ENCODE data around the gene PRKN.

PRKN gene

DNA sequence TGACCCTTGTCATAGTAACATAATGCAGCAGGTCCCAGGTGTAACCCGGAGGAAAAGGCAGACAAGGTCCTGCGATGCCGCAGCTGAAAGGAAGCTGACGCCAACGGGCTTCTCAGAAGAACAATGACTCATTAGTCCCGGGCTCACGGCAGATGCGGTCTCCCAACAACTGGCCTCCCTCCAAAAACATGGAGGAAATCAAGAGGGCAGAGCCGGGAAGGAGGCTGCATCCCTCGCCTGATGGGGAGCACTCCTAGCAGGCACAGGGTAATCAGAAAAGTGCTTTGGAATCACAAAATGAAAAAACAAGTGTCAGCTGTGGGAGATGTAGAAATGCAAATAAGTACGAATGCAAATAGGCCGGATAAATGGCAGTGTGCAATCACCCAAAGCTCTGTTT lies 1288.5 kb downstream of the PRKN start:
- TF ChIP-seq, protein P1, sequence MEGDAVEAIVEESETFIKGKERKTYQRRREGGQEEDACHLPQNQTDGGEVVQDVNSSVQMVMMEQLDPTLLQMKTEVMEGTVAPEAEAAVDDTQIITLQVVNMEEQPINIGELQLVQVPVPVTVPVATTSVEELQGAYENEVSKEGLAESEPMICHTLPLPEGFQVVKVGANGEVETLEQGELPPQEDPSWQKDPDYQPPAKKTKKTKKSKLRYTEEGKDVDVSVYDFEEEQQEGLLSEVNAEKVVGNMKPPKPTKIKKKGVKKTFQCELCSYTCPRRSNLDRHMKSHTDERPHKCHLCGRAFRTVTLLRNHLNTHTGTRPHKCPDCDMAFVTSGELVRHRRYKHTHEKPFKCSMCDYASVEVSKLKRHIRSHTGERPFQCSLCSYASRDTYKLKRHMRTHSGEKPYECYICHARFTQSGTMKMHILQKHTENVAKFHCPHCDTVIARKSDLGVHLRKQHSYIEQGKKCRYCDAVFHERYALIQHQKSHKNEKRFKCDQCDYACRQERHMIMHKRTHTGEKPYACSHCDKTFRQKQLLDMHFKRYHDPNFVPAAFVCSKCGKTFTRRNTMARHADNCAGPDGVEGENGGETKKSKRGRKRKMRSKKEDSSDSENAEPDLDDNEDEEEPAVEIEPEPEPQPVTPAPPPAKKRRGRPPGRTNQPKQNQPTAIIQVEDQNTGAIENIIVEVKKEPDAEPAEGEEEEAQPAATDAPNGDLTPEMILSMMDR (conservative IDR thresholded peaks at IDR 0.05): no peak
- H3K27ac ChIP-seq: no peak overlapping the region

DNA sequence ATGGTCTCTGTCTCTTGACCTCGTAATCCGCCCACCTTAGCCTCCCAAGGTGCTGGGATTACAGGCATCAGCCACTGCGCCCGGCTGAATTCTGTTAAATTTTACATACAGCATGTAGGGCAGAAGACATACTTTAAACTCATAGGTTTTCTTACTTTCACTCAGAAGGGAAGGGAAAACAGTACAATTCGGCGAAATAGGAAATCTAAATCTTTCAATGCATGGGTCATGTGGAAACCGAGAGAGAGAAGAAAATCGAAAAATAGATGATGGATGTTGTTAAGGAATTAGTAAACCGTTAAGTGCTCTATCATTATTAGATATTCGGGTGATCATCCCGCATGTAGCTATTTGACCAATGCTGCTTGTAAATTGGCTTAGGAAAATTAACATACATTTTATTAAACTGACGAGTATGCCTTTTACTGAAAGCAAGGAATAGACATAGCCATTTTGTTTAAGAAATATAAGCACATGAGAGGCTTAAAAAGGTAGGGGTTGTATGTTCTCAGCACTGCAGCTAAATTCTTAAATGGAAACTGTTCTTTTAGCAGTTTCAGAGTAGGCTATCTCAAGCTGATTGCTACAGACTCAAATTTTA lies 1289.0 kb downstream of the PRKN start:
- TF ChIP-seq, protein P1 (conservative IDR thresholded peaks at IDR 0.05): no peak
- TF ChIP-seq ZFX (IDR thresholded peaks at IDR 0.05): no peak
- no peak overlapping the region for H3K27ac ChIP-seq

DNA sequence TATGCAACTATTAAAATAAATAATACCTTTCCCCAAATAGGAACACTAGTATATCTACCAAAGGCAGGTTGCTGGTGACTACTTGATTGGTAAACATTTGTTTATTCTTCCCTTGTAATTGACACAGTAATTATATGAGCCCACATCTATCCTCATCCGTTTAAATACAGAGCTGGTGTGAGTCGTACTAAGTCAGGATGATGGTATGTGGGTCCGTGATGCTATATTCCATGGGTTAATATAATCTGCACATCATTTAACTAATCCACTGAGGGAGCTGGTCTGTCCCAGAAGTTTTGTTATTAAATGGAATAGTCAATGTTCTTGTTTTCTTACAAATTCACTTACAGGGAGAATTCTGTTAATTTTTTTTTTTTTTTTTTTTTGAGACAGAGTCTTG lies 1289.7 kb downstream of the PRKN start:
- H3K27ac ChIP-seq: no peak overlapping the region
- no peak for TF ChIP-seq ZFX (IDR thresholded peaks at IDR 0.05)
- TF ChIP-seq, protein P1 (conservative IDR thresholded peaks at IDR 0.05): no peak

DNA sequence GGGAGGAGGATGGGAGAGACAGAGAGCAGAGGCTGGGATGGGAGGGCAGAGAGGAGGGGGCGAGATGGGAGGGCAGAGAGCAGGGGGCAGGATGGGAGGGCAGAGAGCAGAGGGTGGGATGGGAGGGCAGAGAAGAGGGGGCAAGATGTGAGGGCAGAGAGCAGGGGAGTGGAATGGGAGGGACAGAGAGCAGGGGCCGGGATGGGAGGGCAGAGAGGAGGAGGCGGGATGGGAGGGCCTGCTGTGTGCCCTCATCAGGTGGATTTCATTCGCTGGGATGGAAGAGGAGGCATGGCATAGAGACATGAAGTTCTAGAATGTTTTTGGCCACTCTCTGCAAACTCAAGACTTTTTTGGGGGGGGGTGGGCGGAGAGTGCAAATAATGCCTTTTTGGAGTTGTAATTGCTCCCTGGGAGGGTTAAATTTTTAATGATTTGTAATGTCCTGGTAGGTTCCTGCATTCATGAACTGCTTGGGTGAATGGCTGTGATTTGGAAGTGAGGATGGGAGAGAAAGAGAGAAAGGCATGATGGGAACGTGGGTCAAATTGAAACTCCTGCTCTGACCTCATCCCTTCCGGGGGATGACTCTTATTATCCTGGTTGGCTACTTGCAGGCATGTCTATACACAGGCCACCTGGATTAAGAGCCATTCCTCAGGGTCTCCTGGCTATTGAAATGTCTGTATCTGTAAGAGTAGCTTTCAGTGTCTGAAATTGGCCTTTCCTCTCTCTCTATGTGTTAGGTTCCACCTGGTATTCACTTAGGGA lies 1291.3 kb downstream of the PRKN start:
- no peak overlapping the region for H3K27ac ChIP-seq
- TF ChIP-seq, protein P1 (conservative IDR thresholded peaks at IDR 0.05): no peak
- TF ChIP-seq ZFX (IDR thresholded peaks at IDR 0.05): no peak

DNA sequence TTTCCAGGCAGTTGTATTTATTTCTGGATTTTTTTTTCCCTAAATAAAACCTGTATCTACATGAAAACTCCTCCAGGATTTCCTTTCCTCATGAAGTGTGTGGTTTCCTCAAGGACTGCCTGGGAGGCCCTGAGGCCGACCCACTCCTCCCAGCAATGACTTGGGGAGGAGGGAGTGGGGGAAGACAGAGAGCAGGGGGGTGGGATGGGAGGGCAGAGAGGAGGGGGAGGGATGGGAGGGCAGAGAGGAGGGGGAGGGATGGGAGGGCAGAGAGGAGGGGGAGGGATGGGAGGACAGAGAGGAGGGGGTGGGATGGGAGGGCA lies 1291.9 kb downstream of the PRKN start:
- TF ChIP-seq, protein P1 (conservative IDR thresholded peaks at IDR 0.05): no peak
- no peak for TF ChIP-seq ZFX (IDR thresholded peaks at IDR 0.05)
- H3K27ac ChIP-seq: no peak overlapping the region

DNA sequence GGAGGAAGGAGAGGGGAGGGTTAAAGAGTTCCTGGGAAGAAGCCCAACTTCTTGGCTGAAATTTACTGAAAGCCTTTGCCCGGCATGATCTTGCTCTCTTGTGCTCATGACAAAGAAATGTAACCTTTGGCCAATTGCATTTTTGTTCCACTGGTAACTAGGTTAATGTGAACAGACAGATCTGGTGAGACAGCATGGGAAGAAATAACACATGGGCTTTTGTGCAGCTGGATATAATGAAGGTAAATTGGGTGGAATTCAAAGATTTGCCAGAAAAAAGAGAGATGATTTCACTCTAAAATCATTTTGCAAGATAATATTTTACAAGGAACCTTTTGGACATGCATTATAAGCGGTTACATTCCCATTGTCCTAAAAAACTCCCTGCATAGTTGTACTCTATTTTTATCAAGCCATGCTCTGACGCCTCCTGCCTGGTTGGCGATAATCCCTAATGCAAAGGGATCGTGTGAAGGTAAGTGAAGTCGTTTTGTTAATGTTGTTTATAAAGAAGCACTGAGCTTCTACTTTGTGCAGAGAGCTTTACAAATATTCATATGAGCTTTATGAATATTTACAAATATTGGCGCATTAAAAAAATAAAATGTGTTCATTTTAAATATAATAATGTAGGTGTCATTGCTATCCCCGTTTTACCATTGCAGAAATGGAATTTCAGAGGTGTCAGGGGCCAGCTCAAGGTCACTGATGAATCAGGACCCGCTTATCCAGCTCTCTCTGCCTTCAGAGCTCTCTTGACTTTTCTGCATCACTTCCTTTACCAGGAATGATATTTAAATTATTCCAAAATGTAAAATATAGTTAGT lies 1292.4 kb downstream of the PRKN start:
- TF ChIP-seq ZFX (IDR thresholded peaks at IDR 0.05): no peak
- H3K27ac ChIP-seq: no peak overlapping the region

DNA sequence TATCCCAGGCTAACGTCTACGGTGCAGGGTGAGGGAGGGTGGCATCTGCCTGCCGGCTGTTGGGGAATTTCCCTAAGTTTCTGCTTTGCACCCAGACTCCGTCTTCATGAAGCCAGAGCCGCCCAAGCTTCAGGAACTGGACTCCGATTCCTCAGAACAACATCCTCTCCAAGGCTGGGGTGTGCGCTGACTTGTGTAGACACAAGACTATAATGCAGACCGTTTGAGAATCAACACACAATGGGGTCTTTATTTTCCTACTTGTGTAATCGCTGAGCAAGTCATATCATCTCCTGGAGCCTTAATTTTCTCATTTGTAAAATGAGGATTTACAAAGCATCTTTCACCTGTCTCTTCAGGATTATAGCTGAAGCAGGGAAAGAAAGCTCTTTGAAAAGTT lies 1293.2 kb downstream of the PRKN start:
- no peak overlapping the region for H3K27ac ChIP-seq
- TF ChIP-seq, protein P1 (conservative IDR thresholded peaks at IDR 0.05): no peak
- TF ChIP-seq ZFX (IDR thresholded peaks at IDR 0.05): no peak

Measured in C4-2B (cell line).